Fibroblast of skin of right biceps (primary cell): ENCODE measurements around the gene ATP5IF1.

Experiments used
- DNase-seq: peaks from one replicate; pipeline ENCODE4 v3.0.0-alpha.2; 2013

Gene ATP5IF1

GRCh38 chr1:28239004-28239403, 3.1 kb downstream of the ATP5IF1 start:
- no peak for DNase-seq

GRCh38 chr1:28240024-28240423, 4.1 kb downstream of the ATP5IF1 start:
- no peak for DNase-seq

GRCh38 chr1:28241638-28242241, 5.8 kb downstream of the ATP5IF1 start:
- no peak for DNase-seq

GRCh38 chr1:28243685-28244311, 7.9 kb downstream of the ATP5IF1 start:
- DNase-seq = no peak

- DNase-seq = no peak
Observed at GRCh38 chr1:28244549-28245251, 8.8 kb downstream of the ATP5IF1 start.

- peak; percentile 17 for DNase-seq
Observed at GRCh38 chr1:28246427-28246832, 10.5 kb downstream of the ATP5IF1 start.

GRCh38 chr1:28247612-28248272, 11.8 kb downstream of the ATP5IF1 start:
- DNase-seq = no peak

GRCh38 chr1:28248273-28249012, 12.5 kb downstream of the ATP5IF1 start:
- peak; percentile 77 for DNase-seq

- peak; percentile 81 for DNase-seq
Observed at GRCh38 chr1:28249013-28249865, 13.3 kb downstream of the ATP5IF1 start.

GRCh38 chr1:28249866-28250295, 14.0 kb downstream of the ATP5IF1 start:
- peak; percentile 49 for DNase-seq

GRCh38 chr1:28256197-28256827, 20.4 kb downstream of the ATP5IF1 start:
- DNase-seq = no peak

GRCh38 chr1:28257736-28258135, 21.8 kb downstream of the ATP5IF1 start:
- no peak for DNase-seq

GRCh38 chr1:28258628-28259251, 22.8 kb downstream of the ATP5IF1 start:
- DNase-seq = peak; percentile 28

- DNase-seq = peak; percentile 99
Observed at GRCh38 chr1:28259252-28259933, 23.5 kb downstream of the ATP5IF1 start, which contains the start of gene SESN2. SESN2 (plus strand) TSS chr1:28259518; CDS start chr1:28259848, 330 bp downstream.

GRCh38 chr1:28259934-28260802, 24.2 kb downstream of the ATP5IF1 start:
- peak; percentile 79 for DNase-seq

- DNase-seq = no peak
Observed at GRCh38 chr1:28260803-28261174, 24.9 kb downstream of the ATP5IF1 start.

GRCh38 chr1:28264897-28265296, 29.0 kb downstream of the ATP5IF1 start:
- DNase-seq = no peak

GRCh38 chr1:28265577-28265976, 29.7 kb downstream of the ATP5IF1 start:
- no peak for DNase-seq

- no peak for DNase-seq
Observed at GRCh38 chr1:28266920-28267322, 31.0 kb downstream of the ATP5IF1 start.
